Central memory CD4-positive, alpha-beta T cell (primary cell): ENCODE results near the gene PCBP2.

Experiments
- DNase-seq: peaks from one replicate; pipeline ENCODE4 v3.0.0; 2022

PCBP2 gene

DNA sequence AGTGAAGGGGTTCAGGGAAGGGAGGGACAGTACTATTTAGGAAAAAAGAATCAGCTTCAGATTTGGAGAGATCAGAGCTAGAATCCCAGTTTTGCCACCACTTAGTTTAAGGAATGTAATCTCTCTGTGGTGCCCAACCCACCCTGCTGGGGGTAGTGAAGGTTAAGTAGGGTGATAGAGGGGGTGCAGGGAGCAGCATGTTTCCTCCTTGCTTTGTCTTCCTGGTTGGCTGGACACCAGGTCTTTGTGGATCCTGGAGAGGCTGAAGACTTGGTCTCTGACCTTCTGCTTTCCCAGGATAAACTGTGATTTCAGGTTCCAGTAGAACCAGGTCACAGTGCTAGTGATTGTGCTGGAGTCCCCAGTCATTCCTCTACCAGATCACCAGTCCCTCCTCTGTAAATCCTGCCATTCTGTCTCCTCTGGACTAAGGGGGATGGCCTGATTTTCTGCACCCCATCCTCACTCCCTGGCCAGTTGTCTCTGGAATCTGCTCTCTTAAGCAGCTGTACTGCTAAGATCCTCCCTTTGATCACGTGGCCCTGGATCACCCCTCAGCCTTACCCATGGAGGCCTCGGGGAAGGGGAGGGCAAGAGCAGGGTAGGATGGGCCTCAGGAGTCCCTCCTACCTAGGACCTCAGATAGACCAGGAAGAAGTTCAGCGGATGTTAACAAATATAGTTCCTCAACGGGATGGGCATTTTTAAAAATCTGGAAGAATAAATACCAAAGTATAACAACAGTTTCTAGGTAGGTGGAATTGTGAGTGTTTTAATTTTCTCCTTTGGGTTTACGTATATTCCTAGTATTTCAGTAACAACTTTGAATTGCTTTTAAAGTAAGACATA, 44.2 kb downstream of the PCBP2 start:
- DNase-seq: no peak

DNA sequence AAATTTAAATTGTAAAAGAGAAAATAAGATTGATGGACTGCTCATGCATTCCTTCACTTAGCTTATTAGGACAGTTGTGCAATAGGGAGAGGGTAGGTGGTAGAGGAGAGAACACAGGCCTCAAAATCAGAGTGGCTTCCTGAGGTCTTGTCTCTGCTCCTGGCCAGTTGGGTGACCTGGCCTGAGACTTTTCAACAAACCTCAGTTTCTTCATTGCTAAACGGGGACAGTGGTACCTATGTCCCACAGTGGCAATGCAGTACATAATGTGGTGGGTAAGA, 44.8 kb downstream of the PCBP2 start:
- no peak for DNase-seq

- DNase-seq: no peak
These were observed 45.6 kb downstream of the PCBP2 start for GRCh38 chr12:53497461-53497860.

DNA sequence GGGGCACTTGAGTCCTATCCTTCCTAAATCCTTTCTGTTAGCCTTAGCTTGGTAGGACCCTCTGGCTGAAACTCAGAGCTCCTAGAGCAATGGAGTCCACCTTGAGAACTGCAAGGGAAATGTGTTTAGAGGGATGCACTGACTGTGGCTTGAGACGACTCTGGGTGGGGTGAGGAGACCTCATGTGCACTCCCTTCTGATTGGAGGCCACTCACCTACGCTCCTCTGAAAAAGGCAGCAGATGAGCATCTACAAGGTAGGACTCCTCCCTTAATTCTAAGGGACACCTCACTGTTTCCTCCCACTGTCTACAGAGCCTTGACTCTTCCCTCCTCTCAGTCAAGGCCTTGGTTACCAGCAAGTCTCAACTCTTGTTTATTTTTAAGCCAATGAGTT, 46.3 kb downstream of the PCBP2 start:
- no peak for DNase-seq

GRCh38 chr12:53499266-53500141, 47.6 kb downstream of the PCBP2 start, which contains the start of gene MAP3K12:
Gene MAP3K12 (minus strand): TSS chr12:53499458. CDS start chr12:53487391, 12,067 bp downstream.
- peak; percentile 63 for DNase-seq

- DNase-seq: no peak
These were observed 48.4 kb downstream of the PCBP2 start for GRCh38 chr12:53500142-53500775.

- DNase-seq: peak; percentile 99
These were observed 49.1 kb downstream of the PCBP2 start, which contains the start of gene TARBP2 for GRCh38 chr12:53500776-53501614. Gene TARBP2 (plus strand): TSS chr12:53501283. CDS start chr12:53501409, 126 bp downstream.

GRCh38 chr12:53501615-53502181, 49.8 kb downstream of the PCBP2 start:
- DNase-seq: no peak

GRCh38 chr12:53502331-53502730, 50.4 kb downstream of the PCBP2 start:
- DNase-seq: no peak

- no peak for DNase-seq
These were observed 51.3 kb downstream of the PCBP2 start for GRCh38 chr12:53502983-53503728.

GRCh38 chr12:53504004-53504920, 52.4 kb downstream of the PCBP2 start:
- no peak for DNase-seq

GRCh38 chr12:53505086-53505485, 53.2 kb downstream of the PCBP2 start:
- no peak for DNase-seq

DNA sequence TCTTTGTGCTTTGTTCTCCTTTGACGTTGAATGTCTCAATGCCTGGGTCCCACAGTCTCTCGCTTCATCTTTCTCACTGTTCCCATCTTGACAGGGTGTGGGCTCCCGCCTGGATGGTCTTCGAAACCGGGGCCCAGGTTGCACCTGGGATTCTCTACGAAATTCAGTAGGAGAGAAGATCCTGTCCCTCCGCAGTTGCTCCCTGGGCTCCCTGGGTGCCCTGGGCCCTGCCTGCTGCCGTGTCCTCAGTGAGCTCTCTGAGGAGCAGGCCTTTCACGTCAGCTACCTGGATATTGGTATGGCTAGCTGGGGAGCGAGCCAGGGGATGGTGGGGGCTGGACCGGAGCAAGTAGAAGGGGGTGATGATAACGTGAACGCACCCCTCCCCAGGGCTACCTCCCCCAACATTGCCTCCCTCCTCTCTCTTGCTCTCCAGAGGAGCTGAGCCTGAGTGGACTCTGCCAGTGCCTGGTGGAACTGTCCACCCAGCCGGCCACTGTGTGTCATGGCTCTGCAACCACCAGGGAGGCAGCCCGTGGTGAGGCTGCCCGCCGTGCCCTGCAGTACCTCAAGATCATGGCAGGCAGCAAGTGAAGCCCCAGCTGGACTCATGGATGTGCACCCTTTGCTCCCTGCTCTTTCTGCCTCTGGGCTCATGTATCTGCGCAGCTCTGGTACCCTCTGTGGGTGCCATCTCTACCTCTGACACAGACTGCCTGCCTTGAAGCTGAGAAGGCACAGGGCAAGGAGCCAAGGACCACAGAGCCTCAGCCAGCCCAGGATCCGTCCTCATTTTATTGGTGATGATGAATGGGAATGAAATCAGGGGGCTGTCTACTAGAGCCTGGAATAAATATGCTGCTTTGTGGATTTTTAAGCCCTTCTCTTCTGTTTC, 53.9 kb downstream of the PCBP2 start:
- DNase-seq: no peak

DNA sequence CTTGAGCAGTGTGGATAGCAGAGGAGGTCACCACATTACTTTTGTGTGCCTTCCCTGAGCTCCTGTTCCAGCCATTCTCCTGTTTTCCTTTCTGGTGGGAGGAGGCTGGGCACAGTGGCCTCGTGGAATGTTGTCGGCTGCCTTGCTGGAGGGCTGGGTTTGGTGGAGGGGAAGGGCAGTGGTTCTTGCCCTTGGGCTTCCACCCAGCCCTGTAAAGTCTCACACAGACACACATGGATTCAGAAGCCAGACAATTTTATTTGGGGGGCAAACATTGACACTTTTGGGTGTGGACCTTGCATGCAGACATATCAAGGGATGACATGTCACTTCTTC, 54.5 kb downstream of the PCBP2 start:
- DNase-seq: no peak

DNA sequence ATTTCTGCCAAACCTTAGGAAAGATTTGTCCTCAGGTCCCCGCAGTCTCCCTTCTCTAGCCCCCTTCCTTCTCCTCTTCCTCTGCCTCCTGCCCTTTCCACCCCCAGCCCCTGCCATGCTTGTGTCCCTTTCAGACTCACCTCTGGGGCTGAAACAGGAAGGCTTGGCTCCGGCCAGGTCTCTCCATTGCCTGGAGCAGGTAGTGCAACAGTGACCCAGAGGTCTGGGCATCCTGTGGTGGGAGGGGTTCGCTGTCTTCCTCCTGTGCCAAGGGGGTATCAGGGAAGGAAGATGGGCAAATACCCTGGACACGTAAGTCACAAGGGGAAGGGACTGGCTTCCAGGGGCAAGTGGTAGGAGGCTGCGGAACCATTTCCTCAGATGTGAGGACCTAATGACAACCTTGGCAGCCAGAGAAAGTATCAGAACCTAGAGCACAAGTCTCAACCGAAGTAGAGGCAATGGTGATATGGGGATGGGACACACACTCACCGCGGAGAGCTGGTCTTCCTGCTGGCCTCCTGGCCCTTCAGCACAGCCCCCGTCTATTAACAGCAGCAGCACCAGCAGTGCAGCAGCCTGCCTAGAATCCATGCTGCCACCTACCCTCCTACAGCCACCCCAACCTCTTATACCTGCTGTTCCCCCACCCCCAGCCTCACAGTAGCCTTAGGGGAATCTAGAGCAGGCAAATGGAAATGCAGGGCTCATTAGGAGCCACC, 55.1 kb downstream of the PCBP2 start, which contains the start of gene NPFF:
NPFF (minus strand) TSS at position 604 of the 722 bp plus-strand sequence; CDS start at position 594, 10 bp downstream.
- DNase-seq: no peak

GRCh38 chr12:53507603-53507885, 55.6 kb downstream of the PCBP2 start:
- no peak for DNase-seq

GRCh38 chr12:53508534-53509170, 56.8 kb downstream of the PCBP2 start:
- DNase-seq: peak; percentile 67
